K562 (cell line): ENCODE measurements around the gene ZFP3.

Experiments used
- CTCF ChIP-seq, 3 experiments: IDR thresholded peaks in 2 of 3; conservative IDR thresholded peaks in 1 of 3; 2 replicates each; pipeline ENCODE4 v1.5.1; 2011 to 2012; ENCODE audit warnings: low read length in 3 of 3, mild to moderate bottlenecking in 3 of 3, control low read depth in 2 of 3, improper control_type of control experiment in 1 of 3, inconsistent platforms in 1 of 3, low read depth in 1 of 3, mixed read lengths in 1 of 3, moderate library complexity in 1 of 3; ENCODE audit not compliant: insufficient read depth in 2 of 3
- FOXP4 ChIP-seq: sonication (generic); formaldehyde crosslinking; IDR thresholded peaks from 2 replicates; pipeline ENCODE4 v1.8.0; 2022; ENCODE audit warnings: mild to moderate bottlenecking, missing genetic modification reagents, borderline replicate concordance

GRCh38 chr17:5065227-5065744 is 13.0 kb upstream of the ZFP3 start:
- TF ChIP-seq FOXP4 (no peak), CTCF (IDR thresholded peaks at IDR 0.05 in 2 of 3, conservative IDR thresholded peaks at IDR 0.05 in 1 of 3; ENCODE audit: insufficient read depth in 2 of 3, low read depth in 1 of 3, low read length in 3 of 3) (no peak)
